Thyroid gland (tissue), 4 donors: ENCODE data around the gene NYAP1. TPM values are rescaled to one million over a fixed set of nuclear protein-coding genes. Genes with fewer than 3 reads are reported as not detected.

Experiments
- DNase-seq, 2 donors: peaks; one replicate each; pipeline ENCODE4 v3.0.0-alpha.2; 2019
- H3K27ac ChIP-seq, 3 donors: fragments of 200-600 bp; sonication (generic); 1 replicate in 2 of 3; 2 replicates in 1 of 3; pipeline ENCODE4 v1.5.1; 2016 to 2019; ENCODE audit warnings: mild to moderate bottlenecking in 1 of 3, moderate library complexity in 1 of 3
- H3K27me3 ChIP-seq: fragments of 200-600 bp; sonication (generic); one replicate; pipeline ENCODE4 v1.5.1; 2019
- H3K36me3 ChIP-seq, 2 donors: fragments of 200-600 bp; sonication (generic); one replicate each; pipeline ENCODE4 v1.5.1; 2016 to 2019
- H3K4me1 ChIP-seq, 2 donors: fragments of 200-600 bp; sonication (generic); one replicate each; pipeline ENCODE4 v1.5.1; 2017 to 2019
- H3K4me3 ChIP-seq, 3 donors: fragments of 200-600 bp; sonication (generic); replicated peaks in 1 of 3; 1 replicate in 2 of 3; 2 replicates in 1 of 3; pipeline ENCODE4 v1.5.1; 2016; ENCODE audit warnings: mild to moderate bottlenecking in 1 of 3
- H3K9me3 ChIP-seq: fragments of 200-600 bp; sonication (generic); one replicate; pipeline ENCODE4 v1.5.1; 2017
- POLR2A ChIP-seq, 2 donors: fragments of 450-650 bp; IDR thresholded peaks; one replicate each; pipeline ENCODE4 v1.6.1; 2017; ENCODE audit warnings: antibody characterized with exemption in 2 of 2, mild to moderate bottlenecking in 2 of 2, moderate library complexity in 1 of 2
- WGBS, 2 donors: methylation state at CpG; one replicate each; pipeline ENCODE4 v1.1.5; 2017; 5-methylcytosine and 5-hydroxymethylcytosine counted together
- intact Hi-C: fragments of 100-400 bp; cut with DNase I; formaldehyde crosslinking; loops from one replicate; pipeline ENCODE4 v1.15.1; 2023
- total RNA-seq, 4 donors: library from RNA; depleted of rRNA; stranded (reverse); fragments of >200 nt; gene quantifications; one replicate each; pipeline ENCODE4 v1.2.3, GENCODE V29; 2016
- TF ChIP-seq, protein P1 (sequence below), 6 experiments: fragments of 200-600 bp in 3 of 6; fragments of 450-650 bp in 3 of 6; sonication (generic) in 3 of 6; IDR thresholded peaks; one replicate each; pipeline ENCODE4 v1.5.1; 2016 to 2019; ENCODE audit warnings: antibody characterized with exemption in 6 of 6, mild to moderate bottlenecking in 2 of 6, inconsistent platforms in 1 of 6, moderate library complexity in 1 of 6

Gene NYAP1
- total RNA-seq, 4 donors from 2014 or later: 0.40 to 1.3 (median 1.0) TPM; not detected in 1

DNA sequence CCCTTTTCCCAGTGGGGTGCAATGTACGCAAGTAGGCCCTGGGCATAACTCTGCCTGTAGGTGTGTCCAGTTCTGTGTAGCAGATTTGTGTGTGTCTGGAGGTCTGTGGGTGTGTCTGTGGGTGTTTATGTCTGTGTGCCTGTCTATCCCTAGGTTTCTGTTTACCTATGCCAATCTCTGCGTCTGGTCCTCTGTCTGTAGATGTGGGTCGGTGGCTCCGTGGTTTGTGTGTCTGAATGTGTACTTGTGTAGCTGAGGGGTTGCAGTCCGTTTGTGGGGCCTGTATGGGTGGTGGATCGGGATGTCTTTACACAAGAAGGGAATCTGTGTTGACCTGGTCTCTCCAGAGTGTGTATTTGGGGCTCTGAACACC, 932 bp downstream of the NYAP1 start:
- TF ChIP-seq, protein P1, sequence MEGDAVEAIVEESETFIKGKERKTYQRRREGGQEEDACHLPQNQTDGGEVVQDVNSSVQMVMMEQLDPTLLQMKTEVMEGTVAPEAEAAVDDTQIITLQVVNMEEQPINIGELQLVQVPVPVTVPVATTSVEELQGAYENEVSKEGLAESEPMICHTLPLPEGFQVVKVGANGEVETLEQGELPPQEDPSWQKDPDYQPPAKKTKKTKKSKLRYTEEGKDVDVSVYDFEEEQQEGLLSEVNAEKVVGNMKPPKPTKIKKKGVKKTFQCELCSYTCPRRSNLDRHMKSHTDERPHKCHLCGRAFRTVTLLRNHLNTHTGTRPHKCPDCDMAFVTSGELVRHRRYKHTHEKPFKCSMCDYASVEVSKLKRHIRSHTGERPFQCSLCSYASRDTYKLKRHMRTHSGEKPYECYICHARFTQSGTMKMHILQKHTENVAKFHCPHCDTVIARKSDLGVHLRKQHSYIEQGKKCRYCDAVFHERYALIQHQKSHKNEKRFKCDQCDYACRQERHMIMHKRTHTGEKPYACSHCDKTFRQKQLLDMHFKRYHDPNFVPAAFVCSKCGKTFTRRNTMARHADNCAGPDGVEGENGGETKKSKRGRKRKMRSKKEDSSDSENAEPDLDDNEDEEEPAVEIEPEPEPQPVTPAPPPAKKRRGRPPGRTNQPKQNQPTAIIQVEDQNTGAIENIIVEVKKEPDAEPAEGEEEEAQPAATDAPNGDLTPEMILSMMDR (IDR thresholded peaks at IDR 0.05): no peak
- no peak for TF ChIP-seq POLR2A (IDR thresholded peaks at IDR 0.05)
- DNase-seq: no peak
- H3K27ac ChIP-seq: no peak overlapping the region
- no peaks in the 10 kb centered on the region for H3K27me3 ChIP-seq
- no peaks in the 10 kb centered on the region for H3K9me3 ChIP-seq
- intact Hi-C loops: loop anchor here (5.0 kb wide), 1 partner anchor 73 kb away; no protein-coding TSS in a partner anchor
- H3K4me3 ChIP-seq: no peak overlapping the region
- peaks cover 6 to 11% of the 10 kb centered on the region in 2 donors for H3K4me1 ChIP-seq
- 84 to 91% methylated on average over 5 to 6 of the region's 6 CpGs for WGBS, 2 donors
- H3K36me3 ChIP-seq: no peaks in the 10 kb centered on the region

DNA sequence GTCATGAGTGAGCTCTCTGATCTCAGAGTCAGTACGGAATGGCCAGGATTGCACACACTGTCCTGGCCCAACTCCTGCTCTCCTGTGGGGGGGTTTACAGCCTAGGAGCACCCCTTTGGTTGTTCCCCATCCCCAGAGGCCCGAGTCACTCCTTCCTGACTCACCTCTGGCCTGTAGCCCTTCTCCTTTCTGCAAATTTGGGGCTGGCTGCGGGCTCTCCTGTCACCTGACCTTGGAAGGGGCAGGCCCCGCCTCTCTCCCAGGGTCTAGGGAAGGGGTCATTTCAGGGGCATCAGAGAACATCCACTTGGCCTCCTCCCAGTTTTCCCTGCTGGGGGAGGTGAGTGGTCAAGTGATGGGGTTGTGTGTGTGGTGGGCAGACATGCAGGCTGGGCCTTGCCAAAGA, 1.7 kb downstream of the NYAP1 start:
- Histone ChIP-seq H3K36me3 (no peaks in the 10 kb centered on the region), H3K4me1 (peaks cover 5 to 8% of the 10 kb centered on the region in 2 donors), H3K27me3 (no peaks in the 10 kb centered on the region), H3K4me3 (no peak overlapping the region), H3K27ac (no peak overlapping the region), H3K9me3 (no peaks in the 10 kb centered on the region)
- TF ChIP-seq, protein P1 (IDR thresholded peaks at IDR 0.05): no peak
- TF ChIP-seq POLR2A (IDR thresholded peaks at IDR 0.05): no peak
- DNase-seq: no peak
- intact Hi-C loops: no loop called here
- 84 to 89% methylated on average over 4 of the region's 4 CpGs for WGBS, 2 donors

DNA sequence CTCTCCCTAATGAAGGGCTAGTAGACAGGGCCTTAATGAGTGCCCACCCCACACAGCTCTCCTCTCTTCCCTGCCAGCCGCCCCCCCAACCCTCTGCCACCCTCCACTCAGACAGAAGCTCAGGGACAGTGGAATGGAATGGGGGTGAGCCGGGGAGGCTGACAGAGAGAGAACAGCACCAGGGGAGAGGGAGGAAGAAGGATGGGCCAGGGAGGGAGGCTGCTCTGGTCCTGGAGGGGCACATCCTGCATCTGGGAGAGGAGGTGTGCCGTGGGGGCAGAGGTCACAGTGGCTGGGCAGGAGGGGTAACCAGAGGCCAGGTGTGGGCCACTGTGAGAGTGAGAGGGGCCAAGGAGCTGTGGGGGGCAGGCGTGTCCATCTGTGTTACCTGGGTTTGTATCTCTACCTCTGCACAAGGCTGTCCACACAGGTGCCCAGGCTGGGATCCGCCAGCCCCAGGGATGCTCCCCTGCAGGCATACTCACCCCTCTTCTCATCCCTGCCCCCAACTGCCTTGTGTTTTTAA, 2.4 kb downstream of the NYAP1 start:
- H3K4me3 ChIP-seq: no peak overlapping the region
- H3K4me1 ChIP-seq: peaks cover 5 to 8% of the 10 kb centered on the region in 2 donors
- no peak for TF ChIP-seq POLR2A (IDR thresholded peaks at IDR 0.05)
- TF ChIP-seq, protein P1 (IDR thresholded peaks at IDR 0.05): no peak
- H3K27me3 ChIP-seq: no peaks in the 10 kb centered on the region
- H3K27ac ChIP-seq: no peak overlapping the region
- no peaks in the 10 kb centered on the region for H3K36me3 ChIP-seq
- H3K9me3 ChIP-seq: no peaks in the 10 kb centered on the region
- intact Hi-C loops: no loop called here
- WGBS, 2 donors: 91 to 93% methylated on average over 4 to 5 of the region's 5 CpGs
- no peak for DNase-seq

DNA sequence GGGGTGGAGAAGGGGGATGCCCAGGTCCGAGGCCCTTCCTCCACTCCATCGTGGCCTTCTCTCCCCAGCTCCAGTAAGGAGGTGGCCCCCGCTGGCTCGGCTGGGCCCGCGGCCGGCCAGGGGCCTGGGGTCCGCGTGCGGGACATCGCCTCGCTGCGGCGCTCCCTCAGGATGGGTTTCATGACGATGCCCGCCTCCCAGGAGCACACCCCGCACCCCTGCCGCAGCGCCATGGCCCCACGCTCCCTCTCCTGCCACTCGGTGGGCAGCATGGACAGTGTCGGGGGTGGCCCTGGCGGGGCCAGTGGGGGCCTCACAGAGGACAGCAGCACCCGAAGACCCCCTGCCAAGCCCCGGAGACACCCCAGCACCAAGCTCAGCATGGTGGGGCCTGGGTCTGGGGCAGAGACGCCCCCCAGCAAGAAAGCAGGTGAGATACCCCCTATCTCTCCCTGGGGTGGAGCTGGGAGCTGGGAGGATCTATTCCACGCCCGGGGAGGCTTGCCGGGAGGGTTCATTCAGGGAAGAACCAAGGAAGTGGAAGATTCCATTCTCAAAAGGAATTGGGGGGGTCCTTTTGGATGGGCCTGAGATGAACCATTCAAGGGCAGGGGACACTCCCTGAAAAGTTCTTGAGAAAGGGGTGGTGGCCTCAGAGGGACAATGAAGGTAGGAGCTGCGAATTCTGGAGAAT, 3.2 kb downstream of the NYAP1 start:
- no peaks in the 10 kb centered on the region for H3K27me3 ChIP-seq
- no peak overlapping the region for H3K27ac ChIP-seq
- peaks cover 5 to 8% of the 10 kb centered on the region in 2 donors for H3K4me1 ChIP-seq
- TF ChIP-seq POLR2A (IDR thresholded peaks at IDR 0.05): no peak
- TF ChIP-seq, protein P1 (IDR thresholded peaks at IDR 0.05): no peak
- no peak for DNase-seq
- no peaks in the 10 kb centered on the region for H3K36me3 ChIP-seq
- WGBS, 2 donors: 78 to 82% methylated on average over 12 to 20 of the region's 30 CpGs
- intact Hi-C loops: no loop called here
- no peak overlapping the region for H3K4me3 ChIP-seq
- no peaks in the 10 kb centered on the region for H3K9me3 ChIP-seq

DNA sequence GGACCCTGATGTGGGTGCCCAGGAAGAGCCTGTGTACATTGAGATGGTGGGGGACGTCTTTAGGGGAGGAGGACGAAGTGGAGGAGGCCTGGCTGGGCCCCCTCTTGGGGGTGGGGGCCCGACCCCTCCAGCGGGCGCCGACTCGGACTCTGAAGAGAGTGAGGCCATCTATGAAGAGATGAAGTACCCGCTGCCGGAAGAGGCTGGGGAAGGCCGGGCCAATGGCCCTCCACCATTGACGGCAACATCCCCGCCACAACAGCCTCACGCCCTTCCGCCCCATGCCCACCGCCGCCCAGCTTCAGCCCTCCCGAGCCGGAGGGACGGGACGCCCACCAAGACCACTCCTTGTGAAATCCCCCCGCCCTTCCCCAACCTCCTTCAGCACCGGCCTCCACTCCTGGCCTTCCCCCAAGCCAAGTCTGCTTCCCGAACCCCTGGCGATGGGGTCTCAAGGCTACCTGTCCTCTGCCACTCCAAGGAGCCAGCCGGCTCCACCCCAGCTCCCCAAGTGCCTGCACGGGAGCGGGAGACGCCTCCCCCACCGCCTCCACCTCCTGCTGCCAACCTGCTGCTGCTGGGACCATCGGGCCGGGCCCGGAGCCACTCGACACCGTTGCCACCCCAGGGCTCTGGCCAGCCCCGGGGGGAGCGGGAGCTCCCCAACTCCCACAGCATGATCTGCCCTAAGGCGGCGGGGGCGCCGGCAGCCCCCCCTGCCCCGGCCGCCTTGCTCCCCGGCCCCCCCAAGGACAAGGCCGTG, 4.8 kb downstream of the NYAP1 start:
- no peak for DNase-seq
- 93 to 97% methylated on average over 38 to 40 of the region's 44 CpGs for WGBS, 2 donors
- Histone ChIP-seq H3K27ac (no peak overlapping the region), H3K4me3 (no peak overlapping the region), H3K27me3 (no peaks in the 10 kb centered on the region), H3K4me1 (peaks cover 4% of the 10 kb centered on the region in 2 donors), H3K9me3 (no peaks in the 10 kb centered on the region), H3K36me3 (no peaks in the 10 kb centered on the region)
- intact Hi-C loops: no loop called here
- TF ChIP-seq, protein P1 (IDR thresholded peaks at IDR 0.05): no peak
- no peak for TF ChIP-seq POLR2A (IDR thresholded peaks at IDR 0.05)
